Ishikawa (cell line): ENCODE results near the gene TPCN1.

ENCODE experiments used
- CEBPB ChIP-seq: IDR thresholded peaks from 2 replicates; pipeline ENCODE4 v1.6.1; 2012
- CREB1 ChIP-seq: IDR thresholded peaks from 2 replicates; pipeline ENCODE4 v1.6.1; 2012; ENCODE audit warnings: low read depth
- EGR1 ChIP-seq: IDR thresholded peaks from 2 replicates; pipeline ENCODE4 v1.6.1; 2012
- EP300 ChIP-seq: IDR thresholded peaks from 2 replicates; pipeline ENCODE4 v1.6.1; 2012; ENCODE audit warnings: borderline replicate concordance
- FOXM1 ChIP-seq: IDR thresholded peaks from 2 replicates; pipeline ENCODE4 v1.6.1; 2012; ENCODE audit warnings: low read depth, borderline replicate concordance
- MAX ChIP-seq: IDR thresholded peaks from 2 replicates; pipeline ENCODE4 v1.6.1; 2012
- NFIC ChIP-seq: IDR thresholded peaks from 2 replicates; pipeline ENCODE4 v1.6.1; 2012
- RAD21 ChIP-seq: IDR thresholded peaks from 2 replicates; pipeline ENCODE4 v1.6.1; 2012; ENCODE audit warnings: low read depth
- REST ChIP-seq: IDR thresholded peaks from 2 replicates; pipeline ENCODE4 v1.6.1; 2012; ENCODE audit warnings: low read depth, mild to moderate bottlenecking
- TAF1 ChIP-seq: IDR thresholded peaks from 2 replicates; pipeline ENCODE4 v1.6.1; 2012; ENCODE audit warnings: low read depth, mild to moderate bottlenecking
- TCF12 ChIP-seq: IDR thresholded peaks from 2 replicates; pipeline ENCODE4 v1.6.1; 2012; ENCODE audit warnings: low read depth
- TEAD4 ChIP-seq: IDR thresholded peaks from 2 replicates; pipeline ENCODE4 v1.6.1; 2012
- USF1 ChIP-seq: IDR thresholded peaks from 2 replicates; pipeline ENCODE4 v1.6.1; 2012
- YY1 ChIP-seq: IDR thresholded peaks from 2 replicates; pipeline ENCODE4 v1.6.1; 2012; ENCODE audit warnings: low read depth
- ZBTB7A ChIP-seq: IDR thresholded peaks from 2 replicates; pipeline ENCODE4 v1.6.1; 2012; ENCODE audit warnings: low read depth

The TPCN1 gene

GRCh38 chr12:113278141-113278540, 56.9 kb downstream of the TPCN1 start:
- TF ChIP-seq TEAD4 (no peak), USF1 (no peak), YY1 (no peak), TCF12 (no peak), NFIC (no peak), EGR1 (no peak)

GRCh38 chr12:113278633-113279032, 57.4 kb downstream of the TPCN1 start:
- TF ChIP-seq EP300 (no peak), USF1 (no peak), ZBTB7A (no peak), CEBPB (no peak)

- TF ChIP-seq EGR1 (no peak), YY1 (no peak), REST (no peak), TEAD4 (no peak), CREB1 (no peak), FOXM1 (no peak), MAX (no peak), TAF1 (no peak), TCF12 (no peak)
Measured at GRCh38 chr12:113284751-113285150, 63.5 kb downstream of the TPCN1 start.

- TF ChIP-seq USF1 (no peak), MAX (no peak), EGR1 (no peak)
Measured at GRCh38 chr12:113285679-113286610, 64.7 kb downstream of the TPCN1 start.

- TF ChIP-seq EP300 (no peak), RAD21 (no peak), FOXM1 (no peak), EGR1 (no peak), TAF1 (no peak), YY1 (no peak), CREB1 (no peak), TEAD4 (no peak), TCF12 (no peak), ZBTB7A (no peak), USF1 (no peak), NFIC (no peak), CEBPB (no peak), REST (no peak)
Measured at GRCh38 chr12:113286712-113287111, 65.4 kb downstream of the TPCN1 start.
